Right ventricle myocardium superior (tissue), 1 donor: ENCODE data around the gene APOA5. TPM values are rescaled to one million over a fixed set of nuclear protein-coding genes. Genes with fewer than 3 reads are reported as not detected.
A peak's percentile ranks its signal among the peaks of the same experiment; 100 is the strongest.

ENCODE experiments used
- ATAC-seq: fragments of 200-7000 bp; cut with Tn5 transposase; one replicate; pipeline ENCODE4 v1.9.1; 2020; ENCODE audit warnings: mild to moderate bottlenecking; ENCODE audit not compliant: poor library complexity
- DNase-seq: peaks from one replicate; pipeline ENCODE4 v3.0.0-alpha.2; 2020
- intact Hi-C: fragments of 100-400 bp; cut with DNase I; formaldehyde crosslinking; loops from one replicate; pipeline ENCODE4 v1.11.2; 2022
- total RNA-seq: library from RNA; stranded (reverse); fragmentation: NEBNext Ultra II Directional; extraction: Animal tissue kit (Norgen Biotek cat#: 25700); gene quantifications from one replicate; pipeline ENCODE4 v1.2.1, GENCODE V29; 2021
- donor health status: DM: no; HTN: yes; CAD: no; lungs with severe emphysema.

APOA5 gene
- total RNA-seq, 1 donor from 2014 or later, result not detected

- ATAC-seq, result no peak
- intact Hi-C loops, result no loop called here
- DNase-seq, result no peak
Observed at GRCh38 chr11:116829525-116830183, 38.0 kb upstream of the APOA5 start, which contains the start of gene APOC3. APOC3 (plus strand) TSS chr11:116829907; CDS start chr11:116830583, 676 bp downstream.

DNA sequence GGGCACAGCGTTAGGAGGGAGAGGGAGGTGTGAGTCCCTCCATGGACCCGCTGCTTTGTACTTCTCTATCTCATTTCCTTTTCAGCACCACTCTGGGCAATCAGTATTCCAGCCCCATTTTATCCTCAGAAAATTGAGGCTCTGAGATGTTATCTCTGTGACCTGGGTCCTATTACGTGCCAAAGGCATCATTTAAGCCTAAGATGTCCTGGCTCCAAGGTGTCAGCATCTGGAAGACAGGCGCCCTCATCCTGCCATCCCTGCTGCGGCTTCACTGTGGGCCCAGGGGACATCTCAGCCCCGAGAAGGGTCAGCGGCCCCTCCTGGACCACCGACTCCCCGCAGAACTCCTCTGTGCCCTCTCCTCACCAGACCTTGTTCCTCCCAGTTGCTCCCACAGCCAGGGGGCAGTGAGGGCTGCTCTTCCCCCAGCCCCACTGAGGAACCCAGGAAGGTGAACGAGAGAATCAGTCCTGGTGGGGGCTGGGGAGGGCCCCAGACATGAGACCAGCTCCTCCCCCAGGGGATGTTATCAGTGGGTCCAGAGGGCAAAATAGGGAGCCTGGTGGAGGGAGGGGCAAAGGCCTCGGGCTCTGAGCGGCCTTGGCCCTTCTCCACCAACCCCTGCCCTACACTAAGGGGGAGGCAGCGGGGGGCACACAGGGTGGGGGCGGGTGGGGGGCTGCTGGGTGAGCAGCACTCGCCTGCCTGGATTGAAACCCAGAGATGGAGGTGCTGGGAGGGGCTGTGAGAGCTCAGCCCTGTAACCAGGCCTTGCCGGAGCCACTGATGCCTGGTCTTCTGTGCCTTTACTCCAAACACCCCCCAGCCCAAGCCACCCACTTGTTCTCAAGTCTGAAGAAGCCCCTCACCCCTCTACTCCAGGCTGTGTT lies 37.2 kb upstream of the APOA5 start:
- intact Hi-C loops, result no loop called here
- no peak for DNase-seq
- ATAC-seq, result no peak

DNA sequence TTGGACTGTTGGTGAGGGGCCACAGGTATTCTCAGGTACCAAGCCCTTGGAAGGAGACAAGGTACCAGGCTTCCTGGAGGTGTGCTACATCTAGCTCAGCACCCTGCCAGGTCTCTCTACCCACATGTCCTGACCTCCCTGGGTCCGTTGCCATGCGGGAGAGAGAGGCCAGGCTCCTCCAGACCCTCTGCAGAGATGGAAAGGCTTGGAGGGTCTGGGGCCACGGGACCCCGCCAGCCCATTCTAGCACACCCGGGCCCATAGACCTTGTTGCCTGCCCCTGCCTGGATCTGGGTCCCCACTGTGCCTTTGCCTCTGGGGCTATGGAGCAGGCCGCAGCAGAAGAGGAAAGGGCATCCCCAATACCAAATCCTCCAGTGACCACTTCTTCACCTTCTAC lies 35.8 kb upstream of the APOA5 start:
- no peak for ATAC-seq
- intact Hi-C loops, result no loop called here
- DNase-seq, result no peak

DNA sequence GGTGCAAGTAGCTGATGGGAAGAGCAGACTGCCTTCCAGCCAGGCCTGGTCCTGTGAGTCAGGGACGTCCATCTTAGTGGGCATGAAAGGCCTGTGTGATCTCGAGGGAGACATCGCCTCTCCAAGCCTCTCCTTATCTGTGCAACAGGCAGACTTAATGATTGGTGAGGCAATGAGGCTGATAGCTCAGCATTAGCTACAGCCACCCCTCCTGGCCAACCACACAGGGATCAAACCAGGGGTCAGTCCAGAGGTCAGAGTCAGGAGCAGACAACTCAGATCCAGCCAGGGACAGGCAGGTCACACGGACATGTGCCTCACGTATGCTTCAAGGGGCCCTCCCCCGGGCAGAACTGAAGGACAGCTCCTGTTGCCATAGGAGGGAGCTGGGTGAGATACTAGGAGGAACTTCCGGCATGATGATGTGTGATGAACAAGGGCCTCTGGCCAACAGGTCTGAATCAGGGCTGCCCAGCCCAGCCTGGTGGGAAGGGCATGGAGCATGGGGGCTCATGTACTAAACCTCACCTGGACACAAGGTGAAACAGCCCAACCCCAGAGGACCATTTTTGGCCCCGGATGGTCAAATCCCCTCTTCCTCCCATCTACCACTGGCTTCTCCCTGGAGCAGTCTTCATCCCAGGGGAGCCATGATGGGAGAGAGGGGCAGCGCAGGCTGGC lies 35.2 kb upstream of the APOA5 start:
- DNase-seq (no peak), ATAC-seq (no peak)
- intact Hi-C loops, result no loop called here

DNA sequence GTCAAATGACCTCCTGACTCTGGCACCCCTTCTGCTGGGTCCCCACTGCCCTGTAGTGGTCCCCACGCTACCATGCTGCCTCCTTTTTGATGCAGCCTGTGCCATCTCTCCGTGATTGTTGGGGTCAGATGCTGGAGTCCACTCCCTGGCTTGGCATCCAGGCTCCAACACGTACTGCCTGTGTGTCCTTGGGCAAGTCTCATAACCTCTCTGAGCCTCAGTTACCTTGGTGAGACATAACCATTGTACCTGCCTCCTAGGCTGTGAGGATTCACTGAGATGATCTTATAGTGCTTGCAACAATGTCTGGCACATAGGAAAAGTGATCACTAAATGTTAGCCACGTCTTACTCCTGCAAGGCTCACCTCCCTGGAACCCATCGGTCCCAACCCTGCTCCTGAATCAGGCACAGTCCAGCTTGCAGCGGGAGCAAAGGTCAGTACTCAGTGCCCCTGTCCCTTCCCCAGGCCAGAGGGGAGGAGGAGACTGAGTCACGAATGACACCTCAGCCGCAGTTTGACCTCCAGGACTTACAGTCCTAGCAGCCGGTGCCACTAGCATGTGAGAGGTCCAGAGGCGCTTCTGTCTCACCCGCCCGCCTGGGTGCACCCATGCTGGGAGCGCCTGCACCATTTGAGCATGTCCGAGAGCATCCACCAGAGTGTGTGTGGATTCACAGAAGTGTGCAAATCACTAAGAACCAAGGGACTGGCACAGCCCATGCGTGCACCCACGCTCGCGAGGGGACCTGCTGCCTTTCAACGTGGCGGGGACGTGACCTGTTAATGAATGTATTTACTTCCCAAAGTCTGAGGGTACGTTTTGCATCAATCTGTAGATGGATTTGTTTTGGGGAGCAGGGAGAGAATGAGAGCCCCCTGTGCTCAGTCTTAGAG lies 34.4 kb upstream of the APOA5 start:
- DNase-seq (no peak), ATAC-seq (no peak)
- intact Hi-C loops, result no loop called here

- ATAC-seq (no peak), DNase-seq (no peak)
- intact Hi-C loops, result no loop called here
Observed at GRCh38 chr11:116825434-116825833, 33.8 kb upstream of the APOA5 start.

- no peak for DNase-seq
- intact Hi-C loops, result no loop called here
- ATAC-seq, result no peak
Observed at GRCh38 chr11:116823031-116823843, 31.6 kb upstream of the APOA5 start, which contains the start of gene APOA4. APOA4 (minus strand) TSS chr11:116823304; CDS start chr11:116823191, 113 bp downstream.

DNA sequence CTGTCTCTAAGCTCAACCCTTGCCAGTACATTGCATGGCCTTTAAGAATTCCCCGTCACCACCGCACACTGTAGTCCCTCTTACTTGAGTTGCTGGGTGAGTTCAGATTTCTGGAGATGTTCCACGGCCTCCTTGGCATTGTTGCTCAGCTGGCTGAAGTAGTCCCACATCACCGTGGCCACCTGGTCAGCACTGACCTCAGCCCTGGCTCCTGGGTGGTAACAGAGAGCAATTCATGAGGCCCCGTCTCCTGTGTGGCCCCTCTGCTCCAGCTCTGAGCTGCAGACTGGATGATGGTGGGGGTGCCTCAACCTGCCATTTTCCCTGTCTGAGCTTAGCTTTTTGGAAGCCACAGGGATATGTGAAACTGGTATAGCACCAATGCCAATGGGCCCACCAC lies 30.9 kb upstream of the APOA5 start:
- intact Hi-C loops, result no loop called here
- DNase-seq (no peak), ATAC-seq (no peak)

GRCh38 chr11:116821050-116821918 lies 29.6 kb upstream of the APOA5 start:
- intact Hi-C loops, result no loop called here
- ATAC-seq (no peak), DNase-seq (no peak)

DNA sequence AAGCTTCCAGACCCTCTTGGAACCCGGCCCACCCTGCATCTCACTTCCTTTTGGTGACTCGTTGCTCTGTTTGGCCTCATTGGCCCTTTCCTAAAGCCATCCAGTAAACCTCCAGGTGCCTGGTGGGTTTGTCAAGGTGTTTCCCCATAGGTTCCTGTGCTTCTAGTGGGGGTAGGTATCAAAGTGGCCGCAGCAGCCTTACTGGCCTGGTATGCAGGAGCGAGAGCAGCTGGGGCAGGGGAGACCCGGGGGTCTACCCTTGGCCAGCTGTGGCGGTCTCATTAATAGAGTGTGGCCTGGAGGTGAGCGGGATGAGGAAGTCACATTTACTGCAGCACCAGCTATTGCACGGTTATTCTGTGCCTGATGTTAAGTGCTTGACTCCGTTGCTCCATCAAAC lies 27.4 kb upstream of the APOA5 start:
- no peak for ATAC-seq
- intact Hi-C loops, result no loop called here
- DNase-seq, result no peak

- DNase-seq (no peak), ATAC-seq (no peak)
- intact Hi-C loops, result no loop called here
Observed at GRCh38 chr11:116814502-116814901, 22.8 kb upstream of the APOA5 start.

DNA sequence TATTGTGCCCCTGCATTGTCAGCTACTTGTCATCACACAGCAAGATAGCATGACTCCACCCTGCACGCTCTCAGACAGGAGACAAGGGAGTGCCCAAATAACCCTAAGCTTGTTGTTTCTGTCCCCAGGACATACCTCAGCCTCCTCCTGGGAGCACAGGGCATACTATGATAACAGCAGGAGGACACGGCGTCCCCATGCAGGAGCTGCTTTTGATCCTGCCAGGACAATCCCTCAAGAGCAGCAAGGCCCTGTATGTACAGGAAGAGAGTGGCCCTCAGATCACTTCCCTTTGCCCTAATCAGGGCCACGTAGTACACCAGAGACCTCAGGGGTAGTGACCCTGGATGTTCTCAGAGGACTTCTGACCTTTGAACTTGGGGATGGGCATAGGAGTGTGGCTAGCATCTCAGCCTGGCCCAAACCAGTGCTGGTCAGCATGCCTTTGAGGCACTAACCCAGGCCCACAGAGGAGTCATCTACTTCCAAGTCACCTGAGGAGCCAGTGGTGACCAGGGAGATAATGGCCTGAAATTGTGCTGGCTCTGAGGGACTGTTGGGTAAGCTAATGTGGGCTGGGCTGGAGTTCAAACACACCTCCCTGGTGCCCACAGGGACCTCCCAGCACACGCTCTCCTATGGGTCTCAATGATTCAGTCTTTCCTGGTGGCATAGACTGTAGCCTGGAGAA lies 22.2 kb upstream of the APOA5 start:
- ATAC-seq, result peak; percentile 63
- DNase-seq, result no peak
- intact Hi-C loops, result no loop called here

- intact Hi-C loops, result no loop called here
- ATAC-seq (no peak), DNase-seq (no peak)
Observed at GRCh38 chr11:116813170-116813569, 21.5 kb upstream of the APOA5 start.

DNA sequence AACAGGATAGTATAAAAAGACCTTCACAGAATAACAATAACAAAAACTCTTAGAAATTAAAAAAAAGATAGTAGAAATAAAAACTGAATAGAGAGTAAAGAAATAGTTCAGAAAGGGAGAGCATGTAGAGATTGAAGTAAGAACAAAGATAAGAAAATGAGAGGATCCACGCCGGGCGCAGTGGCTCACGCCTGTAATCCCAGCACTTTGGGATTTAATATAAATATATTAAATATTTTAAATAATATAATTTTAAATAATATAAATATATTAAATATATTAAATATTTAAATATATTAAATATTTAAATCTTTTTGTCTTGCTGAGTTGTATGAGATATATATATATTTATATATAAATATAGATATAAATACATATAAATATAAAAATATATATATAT lies 20.4 kb upstream of the APOA5 start:
- no peak for ATAC-seq
- intact Hi-C loops, result no loop called here
- no peak for DNase-seq

GRCh38 chr11:116811194-116811593 lies 19.5 kb upstream of the APOA5 start:
- no peak for DNase-seq
- ATAC-seq, result no peak
- intact Hi-C loops, result no loop called here
